HepG2 (cell line): ENCODE results near the gene MT1F. TPM values are rescaled to one million over a fixed set of nuclear protein-coding genes. Genes with fewer than 3 reads are reported as not detected.
A peak's percentile ranks its signal among the peaks of the same experiment; 100 is the strongest.

ENCODE experiments used
- CBX1 ChIP-seq: IDR thresholded peaks from one replicate; pipeline ENCODE4 v1.6.1; 2016; ENCODE audit warnings: antibody characterized with exemption, low read depth
- GLI4 ChIP-seq: sonication (generic); formaldehyde crosslinking; IDR thresholded peaks from 2 replicates; pipeline ENCODE4 v1.5.1; 2020; ENCODE audit warnings: missing genetic modification reagents, mild to moderate bottlenecking, moderate library complexity, borderline replicate concordance
- GMEB1 ChIP-seq: sonication (generic); formaldehyde crosslinking; IDR thresholded peaks from 2 replicates; pipeline ENCODE4 v1.5.1; 2020; ENCODE audit warnings: missing genetic modification reagents, mild to moderate bottlenecking, borderline replicate concordance
- HDAC6 ChIP-seq: fragments of 200-600 bp; sonication (generic); IDR thresholded peaks from 2 replicates; pipeline ENCODE4 v1.7.0; 2017; ENCODE audit warnings: mild to moderate bottlenecking, antibody characterized with exemption, low read length, low read depth
- KLF9 ChIP-seq: IDR thresholded peaks from 2 replicates; pipeline ENCODE4 v1.6.1; 2016; ENCODE audit warnings: low read depth
- NFE2L2 ChIP-seq: fragments of 150-350 bp; IDR thresholded peaks from 2 replicates; pipeline ENCODE4 v1.6.1; 2014; ENCODE audit warnings: low read length
- NFRKB ChIP-seq: fragments of 450-650 bp; IDR thresholded peaks from 2 replicates; pipeline ENCODE4 v1.6.1; 2017
- PAX8 ChIP-seq: sonication (generic); formaldehyde crosslinking; IDR thresholded peaks from 2 replicates; pipeline ENCODE4 v1.8.0; 2022; ENCODE audit warnings: mild to moderate bottlenecking, missing genetic modification reagents, borderline replicate concordance
- SETDB1 ChIP-seq: sonication (generic); formaldehyde crosslinking; IDR thresholded peaks from 2 replicates; pipeline ENCODE4 v1.5.1; 2020; ENCODE audit warnings: missing genetic modification reagents, mild to moderate bottlenecking, borderline replicate concordance
- TCF12 ChIP-seq, 2 experiments: fragments of 450-650 bp in 1 of 2; sonication (generic) in 1 of 2; formaldehyde crosslinking in 1 of 2; IDR thresholded peaks; 2 replicates each; pipeline versions ENCODE4 v1.6.1 to v1.8.0; 2017 to 2022; ENCODE audit warnings: antibody characterized with exemption in 1 of 2, mild to moderate bottlenecking in 1 of 2, missing genetic modification reagents in 1 of 2, moderate library complexity in 1 of 2
- ZBTB38 ChIP-seq: sonication (generic); formaldehyde crosslinking; IDR thresholded peaks from 2 replicates; pipeline ENCODE4 v1.5.1; 2020; ENCODE audit warnings: mild to moderate bottlenecking, missing genetic modification reagents
- ZFP82 ChIP-seq: sonication (generic); formaldehyde crosslinking; IDR thresholded peaks from 2 replicates; pipeline ENCODE4 v1.5.1; 2020; ENCODE audit warnings: mild to moderate bottlenecking, missing genetic modification reagents, borderline replicate concordance
- ZMYM3 ChIP-seq: sonication (generic); formaldehyde crosslinking; IDR thresholded peaks from 2 replicates; pipeline ENCODE4 v1.5.1; 2020; ENCODE audit warnings: mild to moderate bottlenecking, missing genetic modification reagents
- ZNF598 ChIP-seq: sonication (generic); formaldehyde crosslinking; IDR thresholded peaks from 2 replicates; pipeline ENCODE4 v1.5.1; 2020; ENCODE audit warnings: mild to moderate bottlenecking, missing genetic modification reagents, borderline replicate concordance
- ZNF883 ChIP-seq: sonication (generic); formaldehyde crosslinking; IDR thresholded peaks from 2 replicates; pipeline ENCODE4 v1.5.1; 2020; ENCODE audit warnings: mild to moderate bottlenecking, missing genetic modification reagents; ENCODE audit errors: not compliant biosample characterization
- polyA plus RNA-seq, 8 experiments: library from polyadenylated mRNA; depleted of rRNA in 3 of 8; stranded (reverse) in 7 of 8; unstranded in 1 of 8; fragments of >200 nt; fragmentation: Illumina TruSeq in 4 of 8; extraction: Trizol in 4 of 8; gene quantifications; 2 replicates each; pipeline versions ENCODE4 v1.2.1 to v1.2.3, GENCODE V29; 2011 to 2016; ENCODE audit warnings: low read depth in 4 of 8, missing spikeins in 1 of 8, mixed read lengths in 1 of 8; ENCODE audit not compliant: insufficient read depth in 1 of 8
- total RNA-seq, 5 experiments: library from RNA; depleted of rRNA; stranded (reverse); fragments of >200 nt; fragmentation: Illumina TruSeq; extraction: Trizol; gene quantifications; 2 replicates each; pipeline ENCODE4 v1.2.3, GENCODE V29; 2016; ENCODE audit warnings: low read depth in 1 of 5
- TF ChIP-seq, protein P1 (sequence below): sonication (generic); formaldehyde crosslinking; IDR thresholded peaks from 2 replicates; pipeline ENCODE4 v1.4.0; 2020; ENCODE audit warnings: missing genetic modification reagents, borderline replicate concordance
- TF ChIP-seq, protein P2 (sequence below): sonication (generic); IDR thresholded peaks from 2 replicates; pipeline ENCODE4 v1.6.1; 2016; ENCODE audit warnings: low read depth, borderline replicate concordance
- TF ChIP-seq, protein P3 (sequence below): sonication (generic); formaldehyde crosslinking; IDR thresholded peaks from 2 replicates; pipeline ENCODE4 v1.5.1; 2020; ENCODE audit warnings: mild to moderate bottlenecking, missing genetic modification reagents, borderline replicate concordance
- TF ChIP-seq, protein P4 (sequence below): sonication (generic); formaldehyde crosslinking; IDR thresholded peaks from 2 replicates; pipeline ENCODE4 v1.8.0; 2022; ENCODE audit warnings: mild to moderate bottlenecking, missing genetic modification reagents, moderate library complexity

The MT1F gene
- total and polyA plus RNA-seq, 2 of the 13 experiments (the other 11 are each of a cell fraction or from before 2014, with no cell fraction given), result 1.9 to 169 TPM

DNA sequence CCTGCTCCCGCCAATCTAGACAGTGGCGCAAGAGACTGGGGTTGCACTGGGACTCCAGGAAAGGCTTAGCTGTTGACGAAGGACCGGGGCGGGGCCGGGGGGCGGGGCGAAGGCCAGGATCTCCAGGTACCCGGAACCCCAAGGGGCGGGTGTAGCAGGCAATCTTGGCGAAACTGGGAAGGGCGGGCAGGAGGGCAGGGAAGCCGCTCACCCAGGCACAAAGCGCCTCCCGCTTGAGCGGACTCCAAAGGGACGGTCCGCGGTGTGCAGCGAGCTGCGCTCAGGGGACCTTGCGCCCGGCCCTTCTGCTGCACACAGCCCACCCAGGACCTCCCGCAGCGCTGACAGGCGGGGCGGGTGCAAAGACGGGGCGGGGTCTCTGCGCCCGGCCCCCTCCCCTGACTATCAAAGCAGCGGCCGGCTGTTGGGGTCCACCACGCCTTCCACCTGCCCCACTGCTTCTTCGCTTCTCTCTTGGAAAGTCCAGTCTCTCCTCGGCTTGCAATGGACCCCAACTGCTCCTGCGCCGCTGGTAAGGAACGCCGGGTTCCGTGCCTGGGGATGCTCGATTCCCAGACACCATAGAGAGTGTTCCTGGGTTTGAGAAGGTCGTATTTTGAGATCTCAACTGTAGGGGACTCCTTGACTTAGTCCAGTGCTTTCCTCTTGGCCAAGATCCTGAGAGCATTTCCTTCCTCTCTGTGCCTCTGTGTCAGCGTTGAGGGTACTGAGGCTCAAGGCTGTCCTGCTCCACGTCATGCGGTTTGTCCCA lies at the start of gene MT1F (continued):
- TF ChIP-seq GMEB1 (CRISPR knock-in tag), result no peak
- TF ChIP-seq ZNF598 (CRISPR knock-in tag), result peak; percentile 37; the same call in 1 of the 2 replicates
- no peak for TF ChIP-seq NFRKB
- no peak for TF ChIP-seq NFE2L2
- TF ChIP-seq PAX8 (CRISPR knock-in tag), result no peak
- TF ChIP-seq SETDB1 (CRISPR knock-in tag), result no peak
- no peak for TF ChIP-seq GLI4 (CRISPR knock-in tag)
- no peak for TF ChIP-seq HDAC6
- TF ChIP-seq, protein P1, sequence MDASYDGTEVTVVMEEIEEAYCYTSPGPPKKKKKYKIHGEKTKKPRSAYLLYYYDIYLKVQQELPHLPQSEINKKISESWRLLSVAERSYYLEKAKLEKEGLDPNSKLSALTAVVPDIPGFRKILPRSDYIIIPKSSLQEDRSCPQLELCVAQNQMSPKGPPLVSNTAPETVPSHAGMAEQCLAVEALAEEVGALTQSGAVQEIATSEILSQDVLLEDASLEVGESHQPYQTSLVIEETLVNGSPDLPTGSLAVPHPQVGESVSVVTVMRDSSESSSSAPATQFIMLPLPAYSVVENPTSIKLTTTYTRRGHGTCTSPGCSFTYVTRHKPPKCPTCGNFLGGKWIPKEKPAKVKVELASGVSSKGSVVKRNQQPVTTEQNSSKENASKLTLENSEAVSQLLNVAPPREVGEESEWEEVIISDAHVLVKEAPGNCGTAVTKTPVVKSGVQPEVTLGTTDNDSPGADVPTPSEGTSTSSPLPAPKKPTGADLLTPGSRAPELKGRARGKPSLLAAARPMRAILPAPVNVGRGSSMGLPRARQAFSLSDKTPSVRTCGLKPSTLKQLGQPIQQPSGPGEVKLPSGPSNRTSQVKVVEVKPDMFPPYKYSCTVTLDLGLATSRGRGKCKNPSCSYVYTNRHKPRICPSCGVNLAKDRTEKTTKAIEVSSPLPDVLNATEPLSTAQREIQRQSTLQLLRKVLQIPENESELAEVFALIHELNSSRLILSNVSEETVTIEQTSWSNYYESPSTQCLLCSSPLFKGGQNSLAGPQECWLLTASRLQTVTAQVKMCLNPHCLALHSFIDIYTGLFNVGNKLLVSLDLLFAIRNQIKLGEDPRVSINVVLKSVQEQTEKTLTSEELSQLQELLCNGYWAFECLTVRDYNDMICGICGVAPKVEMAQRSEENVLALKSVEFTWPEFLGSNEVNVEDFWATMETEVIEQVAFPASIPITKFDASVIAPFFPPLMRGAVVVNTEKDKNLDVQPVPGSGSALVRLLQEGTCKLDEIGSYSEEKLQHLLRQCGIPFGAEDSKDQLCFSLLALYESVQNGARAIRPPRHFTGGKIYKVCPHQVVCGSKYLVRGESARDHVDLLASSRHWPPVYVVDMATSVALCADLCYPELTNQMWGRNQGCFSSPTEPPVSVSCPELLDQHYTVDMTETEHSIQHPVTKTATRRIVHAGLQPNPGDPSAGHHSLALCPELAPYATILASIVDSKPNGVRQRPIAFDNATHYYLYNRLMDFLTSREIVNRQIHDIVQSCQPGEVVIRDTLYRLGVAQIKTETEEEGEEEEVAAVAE (CRISPR knock-in tag), result no peak
- no peak for TF ChIP-seq CBX1
- TF ChIP-seq ZBTB38 (CRISPR knock-in tag), result no peak; the same call in 1 of the 2 replicates
- no peak for TF ChIP-seq ZFP82
- no peak for TF ChIP-seq KLF9 (CRISPR knock-in tag)
- no peak for TF ChIP-seq TCF12 (IDR thresholded peaks at IDR 0.05)
- no peak for TF ChIP-seq TCF12 (CRISPR knock-in tag; IDR thresholded peaks at IDR 0.05)
- TF ChIP-seq, protein P2, sequence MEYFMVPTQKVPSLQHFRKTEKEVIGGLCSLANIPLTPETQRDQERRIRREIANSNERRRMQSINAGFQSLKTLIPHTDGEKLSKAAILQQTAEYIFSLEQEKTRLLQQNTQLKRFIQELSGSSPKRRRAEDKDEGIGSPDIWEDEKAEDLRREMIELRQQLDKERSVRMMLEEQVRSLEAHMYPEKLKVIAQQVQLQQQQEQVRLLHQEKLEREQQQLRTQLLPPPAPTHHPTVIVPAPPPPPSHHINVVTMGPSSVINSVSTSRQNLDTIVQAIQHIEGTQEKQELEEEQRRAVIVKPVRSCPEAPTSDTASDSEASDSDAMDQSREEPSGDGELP, result no peak
- TF ChIP-seq, protein P3, sequence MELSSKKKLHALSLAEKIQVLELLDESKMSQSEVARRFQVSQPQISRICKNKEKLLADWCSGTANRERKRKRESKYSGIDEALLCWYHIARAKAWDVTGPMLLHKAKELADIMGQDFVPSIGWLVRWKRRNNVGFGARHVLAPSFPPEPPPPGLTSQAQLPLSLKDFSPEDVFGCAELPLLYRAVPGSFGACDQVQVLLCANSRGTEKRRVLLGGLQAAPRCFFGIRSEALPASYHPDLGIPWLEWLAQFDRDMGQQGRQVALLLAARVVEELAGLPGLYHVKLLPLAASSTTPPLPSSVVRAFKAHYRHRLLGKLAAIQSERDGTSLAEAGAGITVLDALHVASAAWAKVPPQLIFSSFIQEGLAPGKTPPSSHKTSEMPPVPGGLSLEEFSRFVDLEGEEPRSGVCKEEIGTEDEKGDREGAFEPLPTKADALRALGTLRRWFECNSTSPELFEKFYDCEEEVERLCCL (CRISPR knock-in tag), result no peak
- TF ChIP-seq ZMYM3, result peak; percentile 42; the same call in 1 of the 2 replicates
- TF ChIP-seq, protein P4, sequence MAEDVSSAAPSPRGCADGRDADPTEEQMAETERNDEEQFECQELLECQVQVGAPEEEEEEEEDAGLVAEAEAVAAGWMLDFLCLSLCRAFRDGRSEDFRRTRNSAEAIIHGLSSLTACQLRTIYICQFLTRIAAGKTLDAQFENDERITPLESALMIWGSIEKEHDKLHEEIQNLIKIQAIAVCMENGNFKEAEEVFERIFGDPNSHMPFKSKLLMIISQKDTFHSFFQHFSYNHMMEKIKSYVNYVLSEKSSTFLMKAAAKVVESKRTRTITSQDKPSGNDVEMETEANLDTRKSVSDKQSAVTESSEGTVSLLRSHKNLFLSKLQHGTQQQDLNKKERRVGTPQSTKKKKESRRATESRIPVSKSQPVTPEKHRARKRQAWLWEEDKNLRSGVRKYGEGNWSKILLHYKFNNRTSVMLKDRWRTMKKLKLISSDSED (CRISPR knock-in tag), result no peak
- TF ChIP-seq ZNF883 (CRISPR knock-in tag), result no peak
